ENCODE data around the gene PTPN4. TPM values are rescaled to one million over a fixed set of nuclear protein-coding genes. Genes with fewer than 3 reads are reported as not detected.

Gene PTPN4
- total RNA-seq, 4 donors from 2014 or later: 35.6 to 61.5 (median 51.6) TPM

- intact Hi-C loops (cut with DNase I; ENCODE audit: low total_unique reads): no loop called here
Observed at GRCh38 chr2:119741001-119741400, 18.7 kb upstream of the PTPN4 start.

GRCh38 chr2:119741868-119742267 lies 17.9 kb upstream of the PTPN4 start:
- Histone ChIP-seq H3K27ac (no peak overlapping the region), H3K4me3 (no peak overlapping the region), H3K9me3 (no peaks in the 10 kb centered on the region), H3K27me3 (no peaks in the 10 kb centered on the region), H3K36me3 (no peaks in the 10 kb centered on the region), H3K4me1 (no peaks in the 10 kb centered on the region)
- TF ChIP-seq POLR2A (IDR thresholded peaks at IDR 0.05) (no peak), CTCF (IDR thresholded peaks at IDR 0.05) (no peak)
- intact Hi-C loops (cut with DNase I; ENCODE audit: low total_unique reads): no loop called here
- no peak for DNase-seq

More at GRCh38 chr2:119741001-119741400, 18.7 kb upstream of the PTPN4 start:
- H3K4me1 ChIP-seq: no peaks in the 10 kb centered on the region
- H3K4me3 ChIP-seq: no peak overlapping the region
- TF ChIP-seq POLR2A (IDR thresholded peaks at IDR 0.05) (no peak), CTCF (IDR thresholded peaks at IDR 0.05) (no peak)
- no peak overlapping the region for H3K27ac ChIP-seq
- H3K9me3 ChIP-seq: no peaks in the 10 kb centered on the region
- no peaks in the 10 kb centered on the region for H3K27me3 ChIP-seq
- DNase-seq: no peak
- H3K36me3 ChIP-seq: no peaks in the 10 kb centered on the region

GRCh38 chr2:119744335-119744939 lies 15.3 kb upstream of the PTPN4 start:
- H3K27ac ChIP-seq: no peak overlapping the region
- H3K36me3 ChIP-seq: no peaks in the 10 kb centered on the region
- no peak for DNase-seq
- no peaks in the 10 kb centered on the region for H3K9me3 ChIP-seq
- no peaks in the 10 kb centered on the region for H3K4me1 ChIP-seq
- TF ChIP-seq CTCF (IDR thresholded peaks at IDR 0.05): no peak
- no peak for TF ChIP-seq POLR2A (IDR thresholded peaks at IDR 0.05)
- H3K27me3 ChIP-seq: no peaks in the 10 kb centered on the region
- intact Hi-C loops (cut with DNase I; ENCODE audit: low total_unique reads): no loop called here
- H3K4me3 ChIP-seq: no peak overlapping the region

GRCh38 chr2:119745566-119745965 lies 14.2 kb upstream of the PTPN4 start:
- Histone ChIP-seq H3K36me3 (no peaks in the 10 kb centered on the region), H3K4me3 (no peak overlapping the region), H3K4me1 (no peaks in the 10 kb centered on the region), H3K27ac (no peak overlapping the region), H3K9me3 (no peaks in the 10 kb centered on the region), H3K27me3 (no peaks in the 10 kb centered on the region)
- no peak for TF ChIP-seq CTCF (IDR thresholded peaks at IDR 0.05)
- TF ChIP-seq POLR2A (IDR thresholded peaks at IDR 0.05): no peak
- intact Hi-C loops (cut with DNase I; ENCODE audit: low total_unique reads): no loop called here
- DNase-seq: no peak

GRCh38 chr2:119746836-119747686 lies 12.7 kb upstream of the PTPN4 start:
- no peaks in the 10 kb centered on the region for H3K4me1 ChIP-seq

More at GRCh38 chr2:119746836-119747686, 12.7 kb upstream of the PTPN4 start:
- no peaks in the 10 kb centered on the region for H3K36me3 ChIP-seq
- DNase-seq: no peak
- no peak for TF ChIP-seq POLR2A (IDR thresholded peaks at IDR 0.05)
- TF ChIP-seq CTCF (IDR thresholded peaks at IDR 0.05): no peak
- intact Hi-C loops (cut with DNase I; ENCODE audit: low total_unique reads): no loop called here
- no peaks in the 10 kb centered on the region for H3K27me3 ChIP-seq
- no peak overlapping the region for H3K4me3 ChIP-seq
- H3K27ac ChIP-seq: no peak overlapping the region
- H3K9me3 ChIP-seq: no peaks in the 10 kb centered on the region

All from uterus (tissue), 4 donors.